Astrocyte (in vitro differentiated cells and primary cell): ENCODE measurements around the gene KAT2B.

Source experiments
- CTCF ChIP-seq: IDR thresholded peaks from 2 replicates; pipeline ENCODE4 v1.5.1; 2011; ENCODE audit warnings: low read depth, mild to moderate bottlenecking, inconsistent platforms, low read length, moderate library complexity; ENCODE audit not compliant: insufficient read depth
- EZH2 ChIP-seq: IDR thresholded peaks from 2 replicates; pipeline ENCODE4 v1.6.1; 2012; ENCODE audit warnings: mild to moderate bottlenecking, low read length, inconsistent platforms; ENCODE audit not compliant: insufficient read depth

GRCh38 chr3:20055842-20056241 lies 15.6 kb downstream of the KAT2B start:
- TF ChIP-seq EZH2 (no peak), CTCF (no peak)
